Breast epithelium (tissue), 4 donors: ENCODE results near the gene SLCO2B1. TPM values are rescaled to one million over a fixed set of nuclear protein-coding genes. Genes with fewer than 3 reads are reported as not detected.
"Not testable (repeated sequence)": the region's sequence is repeated elsewhere in the genome, so short reads cannot be mapped to it uniquely, and the experiment has no call there.

Source experiments
- DNase-seq, 2 donors: peaks; one replicate each; pipeline ENCODE4 v3.0.0-alpha.2; 2019; ENCODE audit warnings: low spot score in 2 of 2
- H3K27ac ChIP-seq, 2 donors: fragments of 200-600 bp; sonication (generic) in 1 of 2; one replicate each; pipeline ENCODE4 v1.5.1; 2016 to 2019; ENCODE audit warnings: mild to moderate bottlenecking in 1 of 2
- H3K27me3 ChIP-seq, 2 donors: fragments of 200-600 bp; sonication (generic) in 1 of 2; one replicate each; pipeline versions ENCODE4 v1.5.1 to v1.6.0; 2017 to 2019; ENCODE audit warnings: control low read depth in 1 of 2, mild to moderate bottlenecking in 1 of 2
- H3K36me3 ChIP-seq: fragments of 200-600 bp; one replicate; pipeline ENCODE4 v1.5.1; 2019
- H3K4me1 ChIP-seq, 2 donors: fragments of 200-600 bp; sonication (generic); one replicate each; pipeline ENCODE4 v1.5.1; 2016 to 2019; ENCODE audit warnings: control low read depth in 1 of 2
- H3K4me3 ChIP-seq, 3 donors: fragments of 200-600 bp; sonication (generic); 1 replicate in 2 of 3; 2 replicates in 1 of 3; pipeline ENCODE4 v1.5.1; 2016 to 2019; ENCODE audit warnings: mild to moderate bottlenecking in 3 of 3, moderate library complexity in 2 of 3
- H3K9me3 ChIP-seq, 2 donors: fragments of 200-600 bp; sonication (generic) in 1 of 2; one replicate each; pipeline ENCODE4 v1.5.1; 2016 to 2019; ENCODE audit warnings: control low read depth in 1 of 2
- CTCF ChIP-seq, 3 donors: fragments of 450-650 bp; IDR thresholded peaks; one replicate each; pipeline ENCODE4 v1.5.1; 2016 to 2017; ENCODE audit warnings: antibody characterized with exemption in 3 of 3, mild to moderate bottlenecking in 3 of 3, moderate library complexity in 3 of 3
- POLR2A ChIP-seq: fragments of 450-650 bp; IDR thresholded peaks from one replicate; pipeline ENCODE4 v1.6.1; 2016; ENCODE audit warnings: antibody characterized with exemption, mild to moderate bottlenecking, moderate library complexity
- POLR2AphosphoS5 ChIP-seq, 3 donors: sonication (generic); formaldehyde crosslinking; IDR thresholded peaks; one replicate each; pipeline ENCODE4 v1.6.1; 2017; ENCODE audit warnings: antibody characterized with exemption in 3 of 3
- intact Hi-C: fragments of 100-400 bp; cut with DNase I; formaldehyde crosslinking; loops from one replicate; pipeline ENCODE4 v1.15.1; 2023; ENCODE audit warnings: low total_unique reads
- total RNA-seq, 3 donors: library from RNA; depleted of rRNA; stranded (reverse); fragments of >200 nt; gene quantifications; one replicate each; pipeline ENCODE4 v1.1.0, GENCODE V29; 2016

SLCO2B1 gene, protein sequence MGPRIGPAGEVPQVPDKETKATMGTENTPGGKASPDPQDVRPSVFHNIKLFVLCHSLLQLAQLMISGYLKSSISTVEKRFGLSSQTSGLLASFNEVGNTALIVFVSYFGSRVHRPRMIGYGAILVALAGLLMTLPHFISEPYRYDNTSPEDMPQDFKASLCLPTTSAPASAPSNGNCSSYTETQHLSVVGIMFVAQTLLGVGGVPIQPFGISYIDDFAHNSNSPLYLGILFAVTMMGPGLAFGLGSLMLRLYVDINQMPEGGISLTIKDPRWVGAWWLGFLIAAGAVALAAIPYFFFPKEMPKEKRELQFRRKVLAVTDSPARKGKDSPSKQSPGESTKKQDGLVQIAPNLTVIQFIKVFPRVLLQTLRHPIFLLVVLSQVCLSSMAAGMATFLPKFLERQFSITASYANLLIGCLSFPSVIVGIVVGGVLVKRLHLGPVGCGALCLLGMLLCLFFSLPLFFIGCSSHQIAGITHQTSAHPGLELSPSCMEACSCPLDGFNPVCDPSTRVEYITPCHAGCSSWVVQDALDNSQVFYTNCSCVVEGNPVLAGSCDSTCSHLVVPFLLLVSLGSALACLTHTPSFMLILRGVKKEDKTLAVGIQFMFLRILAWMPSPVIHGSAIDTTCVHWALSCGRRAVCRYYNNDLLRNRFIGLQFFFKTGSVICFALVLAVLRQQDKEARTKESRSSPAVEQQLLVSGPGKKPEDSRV
- total RNA-seq: 10 to 100 TPM; 23.9 to 86.9 (median 32.3) TPM

DNA sequence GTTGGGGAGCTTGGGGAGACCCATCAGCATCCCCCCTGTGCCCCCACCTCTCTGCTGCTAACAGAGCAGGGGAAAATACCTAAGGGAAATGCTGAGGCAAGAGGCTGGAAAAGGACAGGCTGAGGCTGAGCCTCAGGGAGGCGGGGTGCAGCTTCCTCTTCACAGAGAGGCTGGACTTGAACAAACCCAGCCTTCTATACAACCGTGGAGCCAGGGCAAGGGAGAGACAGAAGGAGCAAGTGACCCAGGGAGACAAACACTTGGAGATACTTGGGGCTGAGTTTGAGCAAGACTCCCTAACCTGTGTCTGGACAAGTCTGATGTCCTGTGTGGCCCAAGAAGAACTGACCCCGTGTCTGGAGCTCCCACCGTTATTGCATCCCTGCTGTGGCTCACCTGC lies at the start of gene SLCO2B1:
TSS of gene SLCO2B1 (plus strand) at position 229 of the 400 bp plus-strand sequence. CDS start 275 bp downstream, outside the sequence.
- Histone ChIP-seq H3K36me3 (no peaks in the 10 kb centered on the region), H3K27me3 (no peaks in the 10 kb centered on the region), H3K4me3 (peak within 1 kb of the TSS; percentile 13 to 48 (median 28)), H3K27ac (no peak within 1 kb of the TSS), H3K9me3 (no peaks in the 10 kb centered on the region), H3K4me1 (no peaks in the 10 kb centered on the region)
- intact Hi-C loops: no loop called here
- TF ChIP-seq POLR2A (no peak), CTCF (IDR thresholded peaks at IDR 0.05) (no peak), POLR2AphosphoS5 (IDR thresholded peaks at IDR 0.05) (no peak)
- DNase-seq: no peak

GRCh38 chr11:75101424-75102128 lies 49.3 kb upstream of the SLCO2B1 start:
- H3K36me3 ChIP-seq: no peaks in the 10 kb centered on the region
- no peak overlapping the region for H3K27ac ChIP-seq
- DNase-seq: no peak
- H3K9me3 ChIP-seq: no peaks in the 10 kb centered on the region
- intact Hi-C loops: no loop called here
- H3K27me3 ChIP-seq: no peaks in the 10 kb centered on the region
- H3K4me1 ChIP-seq: no peaks in the 10 kb centered on the region
- no peak overlapping the region for H3K4me3 ChIP-seq
- TF ChIP-seq POLR2A (no peak), CTCF (IDR thresholded peaks at IDR 0.05) (no peak), POLR2AphosphoS5 (IDR thresholded peaks at IDR 0.05) (no peak)

DNA sequence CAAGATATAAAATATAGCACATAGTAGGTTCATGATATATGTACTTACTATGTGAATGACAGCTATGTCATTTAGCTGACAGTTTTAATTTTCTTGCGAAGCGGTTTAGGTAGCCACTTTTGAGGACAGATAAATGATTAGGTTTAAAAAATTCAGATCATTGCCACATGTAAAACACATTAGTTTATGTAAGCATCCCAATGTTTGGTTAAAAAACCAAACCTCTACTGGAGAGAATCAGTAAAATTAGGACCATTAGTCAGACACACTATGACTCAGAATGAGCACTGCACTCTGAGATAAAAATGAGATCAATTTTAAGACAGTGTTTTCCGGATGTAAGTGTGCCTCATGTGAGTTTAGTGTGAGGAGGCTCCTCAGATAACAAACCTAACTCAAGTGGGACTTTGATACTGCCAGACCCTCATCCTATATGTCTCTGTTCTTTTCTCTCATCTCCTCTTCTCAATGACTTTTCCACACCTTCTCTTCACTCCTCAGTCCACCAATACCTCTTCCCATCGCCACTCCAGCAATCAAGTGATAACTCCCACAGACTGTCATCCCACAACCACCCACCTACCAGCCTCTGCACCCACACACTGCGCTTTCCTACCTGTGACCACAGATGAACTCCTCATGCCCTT lies 47.4 kb upstream of the SLCO2B1 start:
- H3K4me1 ChIP-seq: no peaks in the 10 kb centered on the region
- no peak overlapping the region for H3K27ac ChIP-seq
- intact Hi-C loops: no loop called here
- DNase-seq: no peak
- H3K27me3 ChIP-seq: no peaks in the 10 kb centered on the region
- H3K36me3 ChIP-seq: no peaks in the 10 kb centered on the region
- H3K9me3 ChIP-seq: no peaks in the 10 kb centered on the region
- no peak overlapping the region for H3K4me3 ChIP-seq
- no peak for TF ChIP-seq CTCF (IDR thresholded peaks at IDR 0.05)
- TF ChIP-seq POLR2A: no peak
- no peak for TF ChIP-seq POLR2AphosphoS5 (IDR thresholded peaks at IDR 0.05)

DNA sequence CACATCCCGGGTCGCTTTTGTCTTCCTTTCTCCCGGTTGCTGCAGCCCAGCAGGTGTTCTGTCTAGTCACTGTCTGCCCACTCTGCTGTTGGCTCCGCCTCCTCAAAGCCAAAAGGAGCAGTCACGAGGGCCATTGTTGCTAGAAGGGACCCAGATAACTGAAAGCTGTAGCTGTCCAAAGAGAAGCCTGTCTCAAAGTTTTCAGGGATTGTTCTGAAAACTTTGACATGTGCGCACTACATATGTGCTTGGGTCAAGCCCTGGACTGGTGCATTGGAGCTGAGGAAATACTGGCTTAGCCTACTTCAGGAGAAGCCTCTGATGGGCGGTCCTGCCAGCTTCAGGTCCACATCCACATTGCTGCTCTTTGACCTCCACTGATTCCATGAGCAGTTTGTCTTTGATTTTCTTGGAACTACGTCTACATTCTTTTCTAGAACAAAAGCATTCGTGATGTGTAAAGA lies 45.4 kb upstream of the SLCO2B1 start:
- intact Hi-C loops: no loop called here
- Histone ChIP-seq H3K4me3 (no peak overlapping the region), H3K27ac (no peak overlapping the region), H3K27me3 (no peaks in the 10 kb centered on the region), H3K36me3 (no peaks in the 10 kb centered on the region), H3K9me3 (no peaks in the 10 kb centered on the region), H3K4me1 (no peaks in the 10 kb centered on the region)
- DNase-seq: no peak
- TF ChIP-seq POLR2AphosphoS5 (IDR thresholded peaks at IDR 0.05) (no peak), POLR2A (no peak)

- H3K36me3 ChIP-seq, H3K27me3 ChIP-seq, H3K27ac ChIP-seq, intact Hi-C loops, DNase-seq, H3K4me3 ChIP-seq, H3K9me3 ChIP-seq, H3K4me1 ChIP-seq: not testable (repeated sequence)
These were observed 44.8 kb upstream of the SLCO2B1 start for GRCh38 chr11:75105967-75106681.
